ENCODE results near the gene SRPK1.

The SRPK1 gene

GRCh38 chr6:35824552-35825192 lies 96.2 kb downstream of the SRPK1 start:
- Histone ChIP-seq H3K4me3 (ENCODE audit: insufficient read depth in 1 of 2, low read depth in 1 of 2, low read length in 2 of 2) (no peak overlapping the region), H3K36me3 (ENCODE audit: control insufficient read depth in 1 of 2, insufficient read depth in 2 of 2, low read depth in 1 of 2, low read length in 2 of 2) (no peaks in the 10 kb centered on the region), H3K4me1 (ENCODE audit: control insufficient read depth, insufficient read depth, low read depth, low read length) (no peaks in the 10 kb centered on the region), H3K23ac (ENCODE audit: low read length in 2 of 2) (no peak overlapping the region), H3K4me2 (ENCODE audit: low read length, poor library complexity, severe bottlenecking) (no peak overlapping the region), H3K27me3 (ENCODE audit: control insufficient read depth in 1 of 2, insufficient read depth in 1 of 2, low read length in 2 of 2) (no peaks in the 10 kb centered on the region), H2BK12ac (ENCODE audit: low read length in 2 of 2) (no peak overlapping the region), H2AFZ (ENCODE audit: low read depth, low read length) (no peak overlapping the region), H4K8ac (ENCODE audit: low read length) (no peak overlapping the region), H3K14ac (ENCODE audit: low read length in 2 of 2) (no peak overlapping the region), H3K9me3 (ENCODE audit: control insufficient read depth, low read length) (no peaks in the 10 kb centered on the region), H3K27ac (ENCODE audit: low read length, poor library complexity, severe bottlenecking) (no peak overlapping the region), H3K18ac (ENCODE audit: low read depth in 1 of 2, low read length in 2 of 2) (no peak overlapping the region), H2BK5ac (ENCODE audit: low read depth, low read length, poor library complexity, severe bottlenecking) (no peak overlapping the region), H3K9ac (ENCODE audit: low read length) (no peak overlapping the region), H2BK15ac (ENCODE audit: low read depth, poor library complexity, severe bottlenecking) (no peak overlapping the region), H4K91ac (ENCODE audit: low read length) (no peak overlapping the region), H2BK120ac (ENCODE audit: low read depth, low read length) (no peak overlapping the region), H2AK5ac (ENCODE audit: low read length, severe bottlenecking) (no peak overlapping the region), H3K79me1 (replicated peaks; ENCODE audit: low read length, poor library complexity, severe bottlenecking) (no peaks in the 10 kb centered on the region), H3K4ac (ENCODE audit: low read depth in 1 of 2, low read length in 2 of 2) (no peak overlapping the region)
- WGBS, result 89% methylated on average over 5 of the region's 5 CpGs
- DNase-seq, result no peak

DNA sequence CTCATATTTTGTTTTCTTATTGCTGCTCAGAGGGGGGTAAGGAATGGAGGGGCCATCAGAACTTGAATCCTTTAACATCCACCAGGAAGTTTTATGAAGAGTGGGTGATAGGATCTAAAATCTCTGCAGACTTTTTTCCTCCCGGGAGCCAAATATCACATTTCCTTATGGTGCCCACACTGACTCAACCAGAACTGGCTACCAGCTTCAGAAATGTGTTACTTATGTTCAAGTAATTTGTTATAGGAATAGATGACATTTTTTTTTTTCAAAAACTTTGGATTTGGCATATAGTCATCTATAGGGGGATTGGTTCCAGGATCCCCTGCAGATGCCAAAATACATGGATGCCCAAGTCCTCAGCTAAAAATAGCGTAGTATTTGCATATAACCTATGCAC lies 97.3 kb downstream of the SRPK1 start:
- Histone ChIP-seq H3K36me3 (ENCODE audit: control insufficient read depth in 1 of 2, insufficient read depth in 2 of 2, low read depth in 1 of 2, low read length in 2 of 2) (no peaks in the 10 kb centered on the region), H3K79me1 (replicated peaks; ENCODE audit: low read length, poor library complexity, severe bottlenecking) (no peaks in the 10 kb centered on the region), H3K23ac (ENCODE audit: low read length in 2 of 2) (no peak overlapping the region), H2AFZ (ENCODE audit: low read depth, low read length) (no peak overlapping the region), H3K14ac (ENCODE audit: low read length in 2 of 2) (no peak overlapping the region), H3K4me1 (ENCODE audit: control insufficient read depth, insufficient read depth, low read depth, low read length) (no peaks in the 10 kb centered on the region), H2BK12ac (ENCODE audit: low read length in 2 of 2) (no peak overlapping the region), H2BK120ac (ENCODE audit: low read depth, low read length) (no peak overlapping the region), H4K91ac (ENCODE audit: low read length) (no peak overlapping the region), H4K8ac (ENCODE audit: low read length) (no peak overlapping the region), H3K4me3 (ENCODE audit: insufficient read depth in 1 of 2, low read depth in 1 of 2, low read length in 2 of 2) (no peak overlapping the region), H3K18ac (ENCODE audit: low read depth in 1 of 2, low read length in 2 of 2) (no peak overlapping the region), H3K4me2 (ENCODE audit: low read length, poor library complexity, severe bottlenecking) (no peak overlapping the region), H3K27ac (ENCODE audit: low read length, poor library complexity, severe bottlenecking) (no peak overlapping the region), H2BK5ac (ENCODE audit: low read depth, low read length, poor library complexity, severe bottlenecking) (no peak overlapping the region), H2AK5ac (ENCODE audit: low read length, severe bottlenecking) (no peak overlapping the region), H3K4ac (ENCODE audit: low read depth in 1 of 2, low read length in 2 of 2) (no peak overlapping the region), H3K9me3 (ENCODE audit: control insufficient read depth, low read length) (no peaks in the 10 kb centered on the region), H3K9ac (ENCODE audit: low read length) (no peak overlapping the region), H3K27me3 (ENCODE audit: control insufficient read depth in 1 of 2, insufficient read depth in 1 of 2, low read length in 2 of 2) (peaks cover 0 to 3% of the 10 kb centered on the region in 2 experiments), H2BK15ac (ENCODE audit: low read depth, poor library complexity, severe bottlenecking) (no peak overlapping the region)
- WGBS, result no CpG with 5 or more reads among the region's 2 CpGs
- DNase-seq, result no peak

- H2BK15ac ChIP-seq (ENCODE audit: low read depth, poor library complexity, severe bottlenecking), result no peak overlapping the region
- no peaks in the 10 kb centered on the region for H3K4me1 ChIP-seq (ENCODE audit: control insufficient read depth, insufficient read depth, low read depth, low read length)
- no peak overlapping the region for H3K4me2 ChIP-seq (ENCODE audit: low read length, poor library complexity, severe bottlenecking)
- H3K27ac ChIP-seq (ENCODE audit: low read length, poor library complexity, severe bottlenecking), result no peak overlapping the region
- no peak overlapping the region for H2BK120ac ChIP-seq (ENCODE audit: low read depth, low read length)
- no peak overlapping the region for H3K4ac ChIP-seq (ENCODE audit: low read depth in 1 of 2, low read length in 2 of 2)
- H3K9me3 ChIP-seq (ENCODE audit: control insufficient read depth, low read length), result peaks cover 7% of the 10 kb centered on the region
- H4K8ac ChIP-seq (ENCODE audit: low read length), result no peak overlapping the region
- H2AFZ ChIP-seq (ENCODE audit: low read depth, low read length), result no peak overlapping the region
- no peak overlapping the region for H3K4me3 ChIP-seq (ENCODE audit: insufficient read depth in 1 of 2, low read depth in 1 of 2, low read length in 2 of 2)
- no peak overlapping the region for H2BK12ac ChIP-seq (ENCODE audit: low read length in 2 of 2)
- no peaks in the 10 kb centered on the region for H3K36me3 ChIP-seq (ENCODE audit: control insufficient read depth in 1 of 2, insufficient read depth in 2 of 2, low read depth in 1 of 2, low read length in 2 of 2)
- peaks cover 0 to 13% of the 10 kb centered on the region in 2 experiments for H3K27me3 ChIP-seq (ENCODE audit: control insufficient read depth in 1 of 2, insufficient read depth in 1 of 2, low read length in 2 of 2)
- H3K79me1 ChIP-seq (replicated peaks; ENCODE audit: low read length, poor library complexity, severe bottlenecking), result no peaks in the 10 kb centered on the region
- no peak overlapping the region for H2AK5ac ChIP-seq (ENCODE audit: low read length, severe bottlenecking)
- DNase-seq, result no peak
- H3K9ac ChIP-seq (ENCODE audit: low read length), result no peak overlapping the region
- H3K14ac ChIP-seq (ENCODE audit: low read length in 2 of 2), result no peak overlapping the region
- no peak overlapping the region for H3K23ac ChIP-seq (ENCODE audit: low read length in 2 of 2)
- no peak overlapping the region for H2BK5ac ChIP-seq (ENCODE audit: low read depth, low read length, poor library complexity, severe bottlenecking)
- H3K18ac ChIP-seq (ENCODE audit: low read depth in 1 of 2, low read length in 2 of 2), result no peak overlapping the region
- H4K91ac ChIP-seq (ENCODE audit: low read length), result no peak overlapping the region
These were observed 103.4 kb downstream of the SRPK1 start for GRCh38 chr6:35817515-35817914.

DNA sequence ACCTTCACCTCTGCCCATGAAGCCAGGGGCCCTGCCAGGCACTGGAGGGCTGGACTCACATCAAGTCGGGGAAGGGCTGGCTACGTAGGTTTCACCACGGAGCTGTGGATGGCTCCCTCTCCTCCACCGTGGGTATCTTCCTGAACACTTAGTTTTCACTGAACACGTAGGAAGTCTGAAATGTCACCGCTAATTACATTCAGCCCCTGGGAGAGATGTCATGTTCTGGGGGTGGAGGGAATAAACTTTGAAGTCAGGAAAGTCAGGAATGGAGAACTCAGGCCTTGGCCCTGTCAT lies 109.3 kb downstream of the SRPK1 start:
- H3K14ac ChIP-seq (ENCODE audit: low read length in 2 of 2), result no peak overlapping the region
- H3K27me3 ChIP-seq (ENCODE audit: control insufficient read depth in 1 of 2, insufficient read depth in 1 of 2, low read length in 2 of 2), result peaks cover 0 to 22% of the 10 kb centered on the region in 2 experiments
- no peaks in the 10 kb centered on the region for H3K9me3 ChIP-seq (ENCODE audit: control insufficient read depth, low read length)
- H3K4me2 ChIP-seq (ENCODE audit: low read length, poor library complexity, severe bottlenecking), result no peak overlapping the region
- no peak overlapping the region for H3K9ac ChIP-seq (ENCODE audit: low read length)
- no peak overlapping the region for H2AFZ ChIP-seq (ENCODE audit: low read depth, low read length)
- H2BK5ac ChIP-seq (ENCODE audit: low read depth, low read length, poor library complexity, severe bottlenecking), result no peak overlapping the region
- peak overlapping the region; percentile 26 for H2AK5ac ChIP-seq (ENCODE audit: low read length, severe bottlenecking)
- H2BK15ac ChIP-seq (ENCODE audit: low read depth, poor library complexity, severe bottlenecking), result no peak overlapping the region
- peaks cover 9% of the 10 kb centered on the region for H3K4me1 ChIP-seq (ENCODE audit: control insufficient read depth, insufficient read depth, low read depth, low read length)
- no peaks in the 10 kb centered on the region for H3K36me3 ChIP-seq (ENCODE audit: control insufficient read depth in 1 of 2, insufficient read depth in 2 of 2, low read depth in 1 of 2, low read length in 2 of 2)
- H4K91ac ChIP-seq (ENCODE audit: low read length), result no peak overlapping the region
- DNase-seq, result no peak
- no peak overlapping the region for H3K18ac ChIP-seq (ENCODE audit: low read depth in 1 of 2, low read length in 2 of 2)
- WGBS, result 92% methylated on average over 6 of the region's 6 CpGs
- no peak overlapping the region for H3K23ac ChIP-seq (ENCODE audit: low read length in 2 of 2)
- no peak overlapping the region for H4K8ac ChIP-seq (ENCODE audit: low read length)
- no peak overlapping the region for H2BK12ac ChIP-seq (ENCODE audit: low read length in 2 of 2)
- no peak overlapping the region for H3K4ac ChIP-seq (ENCODE audit: low read depth in 1 of 2, low read length in 2 of 2)
- no peak overlapping the region for H2BK120ac ChIP-seq (ENCODE audit: low read depth, low read length)
- no peaks in the 10 kb centered on the region for H3K79me1 ChIP-seq (replicated peaks; ENCODE audit: low read length, poor library complexity, severe bottlenecking)
- no peak overlapping the region for H3K4me3 ChIP-seq (ENCODE audit: insufficient read depth in 1 of 2, low read depth in 1 of 2, low read length in 2 of 2)
- peak overlapping the region; percentile 71 for H3K27ac ChIP-seq (ENCODE audit: low read length, poor library complexity, severe bottlenecking)

Data from mesenchymal stem cell (in vitro differentiated cells and primary cell).